Endothelial cell of umbilical vein (primary cell): ENCODE data around the gene PLAC1. TPM values are rescaled to one million over a fixed set of nuclear protein-coding genes. Genes with fewer than 3 reads are reported as not detected.

Source experiments
- BruUV-seq: library from RNA; stranded (reverse); fragments of 400-500 nt; replicated peaks from 2 replicates; lab custom pipeline; 2021; lab: Mats Ljungman, UMichigan
- CTCF ChIA-PET: fragments of 300-600, 350-600 bp; sonication (Branson Sonifier 250); formaldehyde crosslinking; loops from one replicate; lab custom pipeline; 2021; ENCODE audit warnings: antibody characterized with exemption, inconsistent platforms; lab: Charles Lee
- POLR2A ChIA-PET: fragments of 300-600, 350-600 bp; sonication (Branson Sonifier 250); formaldehyde crosslinking; loops from one replicate; lab custom pipeline; 2021; ENCODE audit warnings: antibody characterized with exemption, inconsistent platforms; lab: Charles Lee
- DNase-seq: peaks from one replicate; pipeline ENCODE4 v3.0.0-alpha.2; 2011; ENCODE audit warnings: low read depth, low spot score
- FAIRE-seq: peaks from 2 replicates; lab custom pipeline; 2011; peaks lifted over from hg19 to GRCh38; lab: Jason Lieb, UNC
- H2AFZ ChIP-seq: 2 replicates; pipeline ENCODE4 v1.6.0; 2012; ENCODE audit warnings: low read depth, low read length, control low read depth, inconsistent platforms
- H3K27ac ChIP-seq: 2 replicates; pipeline ENCODE4 v1.5.1; 2011; ENCODE audit warnings: low read depth, mild to moderate bottlenecking, control low read depth, low read length, moderate library complexity; ENCODE audit not compliant: insufficient read depth
- H3K27me3 ChIP-seq, 2 experiments: 2 replicates each; pipeline versions ENCODE4 v1.6.0 to v1.6.1; 2011; ENCODE audit warnings: low read length in 2 of 2, mixed read lengths in 1 of 2; ENCODE audit not compliant: control insufficient read depth in 2 of 2, insufficient read depth in 2 of 2
- H3K36me3 ChIP-seq, 2 experiments: 2 replicates in 1 of 2; 3 replicates in 1 of 2; pipeline ENCODE4 v1.5.1; 2011; ENCODE audit warnings: low read length in 2 of 2, mild to moderate bottlenecking in 1 of 2, moderate library complexity in 1 of 2; ENCODE audit not compliant: control insufficient read depth in 2 of 2, insufficient read depth in 2 of 2; ENCODE audit errors: extremely low read depth in 1 of 2
- H3K4me1 ChIP-seq: 3 replicates; pipeline ENCODE4 v1.5.1; 2011; ENCODE audit warnings: mild to moderate bottlenecking, low read length; ENCODE audit not compliant: control insufficient read depth, insufficient read depth; ENCODE audit errors: extremely low read depth
- H3K4me2 ChIP-seq: 2 replicates; pipeline ENCODE4 v1.6.1; 2011; ENCODE audit warnings: low read length, control low read depth, mixed read lengths; ENCODE audit not compliant: insufficient read depth
- H3K4me3 ChIP-seq, 3 experiments: fragments of 200-600 bp in 1 of 3; sonication (generic), shearing (Covaris generic) in 1 of 3; replicated peaks in 1 of 3; 2 replicates each; pipeline ENCODE4 v1.5.1; 2011 to 2016; ENCODE audit warnings: control low read depth in 3 of 3, low read length in 3 of 3, mild to moderate bottlenecking in 2 of 3, inconsistent platforms in 1 of 3, low read depth in 1 of 3, moderate library complexity in 1 of 3; ENCODE audit not compliant: insufficient read depth in 1 of 3
- H3K79me2 ChIP-seq: 2 replicates; pipeline ENCODE4 v1.6.0; 2012; ENCODE audit warnings: low read length, inconsistent platforms; ENCODE audit not compliant: control insufficient read depth, insufficient read depth
- H3K9ac ChIP-seq: replicated peaks from 2 replicates; pipeline ENCODE3; 2011; ENCODE audit warnings: low read length, control low read depth; ENCODE audit not compliant: insufficient read depth; ENCODE audit errors: extremely low read depth
- H3K9me1 ChIP-seq: replicated peaks from 3 replicates; pipeline ENCODE4 v1.6.0; 2011; ENCODE audit warnings: mild to moderate bottlenecking, low read length; ENCODE audit not compliant: control insufficient read depth, insufficient read depth; ENCODE audit errors: extremely low read depth
- H3K9me3 ChIP-seq: replicated peaks from 2 replicates; pipeline ENCODE4 v1.5.1; 2012; ENCODE audit warnings: low read length, inconsistent platforms; ENCODE audit not compliant: control insufficient read depth, insufficient read depth
- H4K20me1 ChIP-seq: replicated peaks from 2 replicates; pipeline ENCODE3; 2011; ENCODE audit warnings: mild to moderate bottlenecking, low read length; ENCODE audit not compliant: control insufficient read depth, insufficient read depth; ENCODE audit errors: extremely low read depth
- EZH2 ChIP-seq: IDR thresholded peaks from 2 replicates; pipeline ENCODE4 v1.6.1; 2012; ENCODE audit warnings: borderline replicate concordance, low read depth, mild to moderate bottlenecking, moderate library complexity, low read length, inconsistent platforms; ENCODE audit not compliant: severe bottlenecking
- FOS ChIP-seq: IDR thresholded peaks from 2 replicates; pipeline ENCODE4 v1.6.1; 2011; ENCODE audit warnings: mild to moderate bottlenecking, low read length, moderate library complexity, borderline replicate concordance; ENCODE audit not compliant: insufficient read depth
- GATA2 ChIP-seq: IDR thresholded peaks from 2 replicates; pipeline ENCODE4 v1.7.0; 2011; ENCODE audit warnings: low read depth, mild to moderate bottlenecking, moderate library complexity, mixed read lengths, low read length; ENCODE audit not compliant: insufficient read length, insufficient read depth
- JUN ChIP-seq: IDR thresholded peaks from 2 replicates; pipeline ENCODE4 v1.6.1; 2011; ENCODE audit warnings: borderline replicate concordance, low read depth; ENCODE audit not compliant: insufficient read length, insufficient read depth
- MYC ChIP-seq: IDR thresholded peaks from one replicate; pipeline ENCODE4 v1.6.1; 2011; ENCODE audit warnings: mild to moderate bottlenecking, low read depth, low read length
- POLR2A ChIP-seq: IDR thresholded peaks from 2 replicates; pipeline ENCODE4 v1.6.1; 2012; ENCODE audit warnings: low read depth, mild to moderate bottlenecking, control low read depth, low read length
- POLR2AphosphoS5 ChIP-seq: IDR thresholded peaks from 2 replicates; pipeline ENCODE4 v1.6.1; 2012; ENCODE audit warnings: low read depth, mild to moderate bottlenecking, control low read depth, low read length, moderate library complexity; ENCODE audit not compliant: insufficient read depth
- dilution Hi-C: fragments of 300-500 bp; cut with MboI; formaldehyde crosslinking; loops from one replicate; pipeline ENCODE4 v1.15.0; 2019; ENCODE audit warnings: low sequenced_read_pairs; ENCODE audit not compliant: extremely low pct_ligation_motif_present
- intact Hi-C: fragments of 100-400 bp; cut with micrococcal nuclease; formaldehyde crosslinking; loops from one replicate; pipeline ENCODE4 v1.10.0; 2022
- polyA plus RNA-seq, 4 experiments: library from polyadenylated mRNA; depleted of rRNA in 3 of 4; stranded (reverse) in 3 of 4; unstranded in 1 of 4; fragments of >200 nt; gene quantifications; 2 replicates each; pipeline versions ENCODE4 v1.2.1 to v1.2.3, GENCODE V29; 2011 to 2012; ENCODE audit warnings: missing spikeins in 1 of 4
- total RNA-seq: library from RNA; stranded (reverse); gene quantifications from 2 replicates; pipeline ENCODE4 v1.2.3, GENCODE V29; 2021
- TF ChIP-seq, protein P1 (sequence below): IDR thresholded peaks from 2 replicates; pipeline ENCODE4 v1.6.1; 2011; ENCODE audit not compliant: insufficient read depth, insufficient read length
- TF ChIP-seq, protein P2 (sequence below), 2 donors: IDR thresholded peaks; 1 replicate in 1 of 2; 2 replicates in 1 of 2; pipeline ENCODE4 v1.5.1; 2011; ENCODE audit warnings: low read length in 2 of 2, mild to moderate bottlenecking in 2 of 2, moderate library complexity in 2 of 2, control low read depth in 1 of 2, inconsistent platforms in 1 of 2, low read depth in 1 of 2; ENCODE audit not compliant: insufficient read depth in 1 of 2; ENCODE audit errors: extremely low read depth in 1 of 2

The PLAC1 gene
- total and polyA plus RNA-seq, 2 donors (not counting 3 experiments of a cell fraction or from before 2014, with no cell fraction given): 0.58 to 2.4 TPM

DNA sequence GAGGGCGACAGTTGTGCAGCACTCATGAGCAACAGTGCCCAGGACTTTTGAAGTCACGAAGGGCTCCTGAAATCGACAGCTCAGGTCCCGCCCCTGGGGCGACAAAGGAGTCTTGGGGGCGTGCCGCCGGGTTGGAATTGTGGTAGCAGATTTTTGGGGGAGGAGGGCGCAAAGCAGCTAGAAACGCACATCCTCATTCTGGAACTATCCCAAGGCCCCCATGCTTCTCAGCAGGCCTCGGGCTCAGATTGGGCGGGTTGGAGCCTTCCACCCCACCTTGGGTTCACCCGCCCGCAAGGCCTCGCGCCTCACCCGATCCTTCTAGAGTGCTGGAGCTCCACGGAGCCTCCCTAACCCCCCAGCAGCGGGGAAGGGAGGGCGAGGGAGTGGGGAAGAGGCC, 112.8 kb downstream of the PLAC1 start:
- Histone ChIP-seq H3K27ac (no peak overlapping the region), H3K27me3 (no peaks in the 10 kb centered on the region), H3K9me1 (no peaks in the 10 kb centered on the region), H3K79me2 (peaks cover 19% of the 10 kb centered on the region), H3K9ac (no peak overlapping the region), H3K4me1 (peaks cover 35% of the 10 kb centered on the region), H3K36me3 (peaks cover 0 to 8% of the 10 kb centered on the region in 2 experiments), H3K4me2 (no peak overlapping the region), H4K20me1 (no peaks in the 10 kb centered on the region), H3K9me3 (no peaks in the 10 kb centered on the region), H2AFZ (no peak overlapping the region), H3K4me3 (no peak overlapping the region)
- TF ChIP-seq POLR2AphosphoS5 (no peak), GATA2 (no peak), MYC (no peak), JUN (no peak), EZH2 (no peak), FOS (no peak), POLR2A (no peak)
- TF ChIP-seq, protein P1, sequence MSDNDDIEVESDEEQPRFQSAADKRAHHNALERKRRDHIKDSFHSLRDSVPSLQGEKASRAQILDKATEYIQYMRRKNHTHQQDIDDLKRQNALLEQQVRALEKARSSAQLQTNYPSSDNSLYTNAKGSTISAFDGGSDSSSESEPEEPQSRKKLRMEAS: no peak
- TF ChIP-seq, protein P2, sequence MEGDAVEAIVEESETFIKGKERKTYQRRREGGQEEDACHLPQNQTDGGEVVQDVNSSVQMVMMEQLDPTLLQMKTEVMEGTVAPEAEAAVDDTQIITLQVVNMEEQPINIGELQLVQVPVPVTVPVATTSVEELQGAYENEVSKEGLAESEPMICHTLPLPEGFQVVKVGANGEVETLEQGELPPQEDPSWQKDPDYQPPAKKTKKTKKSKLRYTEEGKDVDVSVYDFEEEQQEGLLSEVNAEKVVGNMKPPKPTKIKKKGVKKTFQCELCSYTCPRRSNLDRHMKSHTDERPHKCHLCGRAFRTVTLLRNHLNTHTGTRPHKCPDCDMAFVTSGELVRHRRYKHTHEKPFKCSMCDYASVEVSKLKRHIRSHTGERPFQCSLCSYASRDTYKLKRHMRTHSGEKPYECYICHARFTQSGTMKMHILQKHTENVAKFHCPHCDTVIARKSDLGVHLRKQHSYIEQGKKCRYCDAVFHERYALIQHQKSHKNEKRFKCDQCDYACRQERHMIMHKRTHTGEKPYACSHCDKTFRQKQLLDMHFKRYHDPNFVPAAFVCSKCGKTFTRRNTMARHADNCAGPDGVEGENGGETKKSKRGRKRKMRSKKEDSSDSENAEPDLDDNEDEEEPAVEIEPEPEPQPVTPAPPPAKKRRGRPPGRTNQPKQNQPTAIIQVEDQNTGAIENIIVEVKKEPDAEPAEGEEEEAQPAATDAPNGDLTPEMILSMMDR (IDR thresholded peaks at IDR 0.05; ENCODE audit: extremely low read depth in 1 of 2, insufficient read depth in 1 of 2, low read depth in 1 of 2, low read length in 2 of 2): no peak
- ChIA-PET CTCF (interaction anchor here (1.4 kb wide), 1 partner anchor 25 kb away, joined by 3 read pairs; no protein-coding TSS in a partner anchor), POLR2A (no interaction called here)
- FAIRE-seq: no peak
- DNase-seq: no peak
- intact Hi-C loops (no loop called here), dilution Hi-C loops (no loop called here)
- BruUV-seq: no TSS peak
